Measurements from ENCODE around the gene ASS1. TPM values are rescaled to one million over a fixed set of nuclear protein-coding genes. Genes with fewer than 3 reads are reported as not detected.

ASS1 gene
- total and polyA plus RNA-seq, 11 donors: 31.5 to 154 (median 60.5) TPM

- Histone ChIP-seq H3K27ac (no peak overlapping the region), H3K36me3 (no peaks in the 10 kb centered on the region), H3K27me3 (peaks cover 0 to 15% (median 6%) of the 10 kb centered on the region in 9 donors), H3K9me3 (no peaks in the 10 kb centered on the region), H3K4me1 (peaks cover 0 to 20% (median 0%) of the 10 kb centered on the region in 12 donors), H3K4me3 (no peak overlapping the region)
- intact Hi-C loops (cut with DNase I): loop anchor here in 2 of 10 donors (2.0 to 5.0 kb wide), 2 partner anchors 45 to 46 kb away; partner anchors contain the start of gene FUBP3 (in 1 of the 2)
- DNase-seq: no peak
- 83 to 94% (median 87%) methylated on average over 8 of the region's 8 CpGs for WGBS, 4 donors
- no peak for TF ChIP-seq CTCF (IDR thresholded peaks at IDR 0.05)
- no peak for ATAC-seq
These were observed 86.9 kb downstream of the ASS1 start for GRCh38 chr9:130531670-130532069.

GRCh38 chr9:130532426-130533080 is 87.8 kb downstream of the ASS1 start:
- DNase-seq (no peak), ATAC-seq (no peak)
- Histone ChIP-seq H3K4me1 (peaks cover 0 to 23% (median 1%) of the 10 kb centered on the region in 12 donors), H3K36me3 (no peaks in the 10 kb centered on the region), H3K4me3 (no peak overlapping the region), H3K27me3 (peaks cover 0 to 24% (median 11%) of the 10 kb centered on the region in 9 donors), H3K27ac (no peak overlapping the region), H3K9me3 (no peaks in the 10 kb centered on the region)
- no peak for TF ChIP-seq CTCF (IDR thresholded peaks at IDR 0.05)
- TF ChIP-seq POLR2A (IDR thresholded peaks at IDR 0.05): no peak
- WGBS, 4 donors: 78 to 85% (median 80%) methylated on average over 10 of the region's 10 CpGs
- intact Hi-C loops (cut with DNase I): loop anchor here in 1 of 10 donors (5.0 kb wide), 1 partner anchor 45 kb away; the partner anchor contains the start of gene FUBP3

DNA sequence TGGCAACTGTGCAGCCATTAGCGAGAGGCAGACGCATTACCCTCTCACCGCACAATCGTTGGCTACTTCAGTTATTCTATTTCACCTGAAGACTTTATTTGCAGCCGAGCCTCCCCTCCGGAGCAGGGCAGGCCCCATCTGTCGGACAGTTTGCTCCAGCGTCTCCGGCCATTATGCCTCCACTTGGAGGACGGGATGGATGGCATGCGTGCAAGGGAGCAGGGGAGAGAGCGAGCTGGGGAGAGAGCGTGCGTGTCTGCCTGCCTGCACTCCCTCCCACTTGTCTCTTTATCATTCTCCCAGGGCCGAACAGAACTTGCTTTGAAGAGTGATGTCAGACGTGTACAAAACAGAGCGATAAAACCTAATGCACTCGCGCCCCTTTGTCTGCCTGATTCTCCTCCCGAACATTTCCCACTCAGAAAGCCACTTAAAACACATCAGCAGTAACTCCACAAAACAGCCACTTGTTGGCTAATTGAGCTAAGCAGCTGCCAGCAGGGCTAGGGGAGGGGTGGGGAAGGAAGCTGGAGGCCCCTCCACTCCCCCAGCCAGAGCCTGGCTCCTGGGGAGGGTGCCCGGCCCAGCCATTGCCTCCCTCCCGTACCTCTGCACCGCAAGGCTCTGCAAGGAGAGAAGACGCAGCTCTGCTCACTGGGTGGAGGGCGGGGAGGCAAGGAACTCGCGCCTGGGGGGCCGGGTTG is 91.2 kb downstream of the ASS1 start:
- Histone ChIP-seq H3K4me3 (peak overlapping the region in 10 of 12 donors; percentile 9 to 43 (median 30)), H3K4me1 (peaks cover 0 to 22% (median 1%) of the 10 kb centered on the region in 12 donors), H3K36me3 (no peaks in the 10 kb centered on the region), H3K27ac (peak overlapping the region in 3 of 12 donors; percentile 30 to 49 (median 49)), H3K27me3 (peaks cover 0 to 46% (median 17%) of the 10 kb centered on the region in 9 donors), H3K9me3 (no peaks in the 10 kb centered on the region)
- intact Hi-C loops (cut with DNase I): no loop called here
- TF ChIP-seq POLR2A (IDR thresholded peaks at IDR 0.05): no peak
- TF ChIP-seq CTCF (IDR thresholded peaks at IDR 0.05): no peak
- peak in 2 of 5 donors; percentile 35 for DNase-seq
- peak; percentile 77 to 85 (median 80) for ATAC-seq
- 6 to 14% (median 7%) methylated on average over 17 to 28 of the region's 28 CpGs for WGBS, 4 donors

GRCh38 chr9:130536701-130537107 is 91.9 kb downstream of the ASS1 start:
- no peak for DNase-seq
- no peaks in the 10 kb centered on the region for H3K9me3 ChIP-seq
- 42 to 49% (median 45%) methylated on average over 3 of the region's 3 CpGs for WGBS, 4 donors
- peak overlapping the region in 1 of 12 donors; percentile 49 for H3K27ac ChIP-seq
- no peak overlapping the region for H3K4me3 ChIP-seq
- H3K27me3 ChIP-seq: peaks cover 0 to 52% (median 18%) of the 10 kb centered on the region in 9 donors
- no peak for ATAC-seq
- intact Hi-C loops (cut with DNase I): no loop called here
- no peak for TF ChIP-seq CTCF (IDR thresholded peaks at IDR 0.05)
- TF ChIP-seq POLR2A (IDR thresholded peaks at IDR 0.05): no peak
- peaks cover 0 to 15% (median 0%) of the 10 kb centered on the region in 12 donors for H3K4me1 ChIP-seq
- no peaks in the 10 kb centered on the region for H3K36me3 ChIP-seq
